Natural killer cell (primary cell): ENCODE measurements around the gene PROX1. TPM values are rescaled to one million over a fixed set of nuclear protein-coding genes. Genes with fewer than 3 reads are reported as not detected.

Experiments
- ATAC-seq, 3 donors: fragments of 150-1000 bp in 2 of 3; fragments of 200-7000 bp in 1 of 3; cut with Tn5 transposase; 1 replicate in 1 of 3; 2 replicates in 2 of 3; pipeline ENCODE4 v1.10.0; 2021; ENCODE audit warnings: mild to moderate bottlenecking in 2 of 3, moderate library complexity in 2 of 3
- DNase-seq, 2 donors: peaks; one replicate each; pipeline versions ENCODE4 v3.0.0 to v3.0.0-alpha.2; 2013 to 2021; ENCODE audit warnings: mixed read lengths in 1 of 2
- H3K27ac ChIP-seq: one replicate; pipeline ENCODE4 v1.5.1; 2013; ENCODE audit warnings: mild to moderate bottlenecking, low read length
- H3K27me3 ChIP-seq: one replicate; pipeline ENCODE4 v1.6.1; 2013; ENCODE audit warnings: low read length; ENCODE audit not compliant: control insufficient read depth, insufficient read depth
- H3K36me3 ChIP-seq: one replicate; pipeline ENCODE4 v1.6.1; 2013; ENCODE audit warnings: low read length; ENCODE audit not compliant: control insufficient read depth, insufficient read depth
- H3K4me1 ChIP-seq: one replicate; pipeline ENCODE4 v1.6.1; 2013; ENCODE audit warnings: low read length; ENCODE audit not compliant: control insufficient read depth, insufficient read depth
- H3K4me3 ChIP-seq: one replicate; pipeline ENCODE4 v1.5.1; 2013; ENCODE audit warnings: low read length
- H3K9me3 ChIP-seq: one replicate; pipeline ENCODE4 v1.6.1; 2013; ENCODE audit warnings: low read length; ENCODE audit not compliant: control insufficient read depth, insufficient read depth
- H3K27ac Mint-ChIP-seq, 2 donors: one replicate each; pipeline ENCODE4 v1.8.0; 2022; ENCODE audit warnings: mild to moderate bottlenecking in 2 of 2, mixed read lengths in 2 of 2, moderate library complexity in 1 of 2
- H3K27me3 Mint-ChIP-seq, 2 donors: one replicate each; pipeline ENCODE4 v1.8.0; 2022; ENCODE audit warnings: low read depth in 2 of 2, mixed read lengths in 2 of 2
- H3K36me3 Mint-ChIP-seq: one replicate; pipeline ENCODE4 v1.8.0; 2022; ENCODE audit warnings: mixed read lengths
- H3K4me1 Mint-ChIP-seq, 2 donors: one replicate each; pipeline ENCODE4 v1.8.0; 2022; ENCODE audit warnings: mixed read lengths in 2 of 2
- H3K4me3 Mint-ChIP-seq: one replicate; pipeline ENCODE4 v1.8.0; 2022; ENCODE audit warnings: mild to moderate bottlenecking, moderate library complexity, mixed read lengths
- H3K9me3 Mint-ChIP-seq, 2 donors: one replicate each; pipeline ENCODE4 v1.8.0; 2022; ENCODE audit warnings: mixed read lengths in 2 of 2
- CTCF ChIP-seq: fragments of 200-600 bp; IDR thresholded peaks from one replicate; pipeline ENCODE4 v1.8.0; 2022; ENCODE audit warnings: antibody characterized with exemption
- WGBS: methylation state at CpG from one replicate; pipeline ENCODE4 v1.1.7; 2013; ENCODE audit warnings: missing lambda C conversion rate; ENCODE audit not compliant: insufficient coverage; 5-methylcytosine and 5-hydroxymethylcytosine counted together
- intact Hi-C: fragments of 100-400 bp; cut with micrococcal nuclease; formaldehyde crosslinking; loops from one replicate; pipeline ENCODE4 v1.14.2; 2022
- total RNA-seq, 4 donors: library from RNA; stranded (reverse); fragments of 120-200 nt in 1 of 4; gene quantifications; one replicate each; pipeline versions ENCODE4 v1.2.3 to v1.2.4, GENCODE V29; 2013 to 2022

The PROX1 gene
- total RNA-seq, 3 donors from 2014 or later (not counting 1 experiment from before 2014, with no cell fraction given), result not detected

- H3K36me3 ChIP-seq, result no peaks in the 10 kb centered on the region
- peaks cover 7% of the 10 kb centered on the region for H3K9me3 ChIP-seq
- H3K27me3 Mint-ChIP-seq, result peaks cover 57 to 90% of the 10 kb centered on the region in 2 donors
- peaks cover 0 to 9% of the 10 kb centered on the region in 2 donors for H3K9me3 Mint-ChIP-seq
- WGBS, result 7% methylated on average over 20 of the region's 35 CpGs
- peaks cover 9% of the 10 kb centered on the region for H3K36me3 Mint-ChIP-seq
- TF ChIP-seq CTCF, result no peak
- ATAC-seq (no peak), DNase-seq (peak in 1 of 2 donors; percentile 17)
- intact Hi-C loops, result no loop called here
- peak overlapping the region; percentile 10 for H3K4me3 ChIP-seq
- H3K27ac Mint-ChIP-seq, result no peak overlapping the region
- H3K27ac ChIP-seq, result no peak overlapping the region
- H3K4me1 Mint-ChIP-seq, result peaks cover 16 to 29% of the 10 kb centered on the region in 2 donors
- peaks cover 74% of the 10 kb centered on the region for H3K27me3 ChIP-seq
- peak overlapping the region; percentile 88 for H3K4me3 Mint-ChIP-seq
- H3K4me1 ChIP-seq, result peaks cover 22% of the 10 kb centered on the region
Measured at GRCh38 chr1:213987422-213987926, 299 bp upstream of the PROX1 start.

GRCh38 chr1:213988507-213989001 is 781 bp downstream of the PROX1 start:
- Mint-ChIP-seq H3K36me3 (peaks cover 9% of the 10 kb centered on the region), H3K27ac (peak overlapping the region in 1 of 2 donors; percentile 27), H3K4me3 (peak overlapping the region; percentile 88), H3K4me1 (peaks cover 16 to 29% of the 10 kb centered on the region in 2 donors), H3K9me3 (peaks cover 0 to 9% of the 10 kb centered on the region in 2 donors), H3K27me3 (peaks cover 61 to 93% of the 10 kb centered on the region in 2 donors)
- DNase-seq (no peak), ATAC-seq (no peak)
- Histone ChIP-seq H3K9me3 (peaks cover 7% of the 10 kb centered on the region), H3K4me1 (peaks cover 22% of the 10 kb centered on the region), H3K36me3 (no peaks in the 10 kb centered on the region), H3K27me3 (peaks cover 68% of the 10 kb centered on the region), H3K4me3 (peak overlapping the region; percentile 14), H3K27ac (no peak overlapping the region)
- WGBS, result 7% methylated on average over 13 of the region's 17 CpGs
- intact Hi-C loops, result no loop called here
- TF ChIP-seq CTCF, result no peak

GRCh38 chr1:213989002-213989855 is 1.5 kb downstream of the PROX1 start:
- H3K36me3 ChIP-seq, result no peaks in the 10 kb centered on the region
- H3K4me3 ChIP-seq, result peak overlapping the region; percentile 14
- DNase-seq (no peak), ATAC-seq (no peak)
- H3K9me3 Mint-ChIP-seq, result peaks cover 0 to 9% of the 10 kb centered on the region in 2 donors
- peaks cover 16 to 29% of the 10 kb centered on the region in 2 donors for H3K4me1 Mint-ChIP-seq
- whole genome bisulfite sequencing, result 7% methylated on average over 39 of the region's 39 CpGs
- peaks cover 62% of the 10 kb centered on the region for H3K27me3 ChIP-seq
- peak overlapping the region; percentile 88 for H3K4me3 Mint-ChIP-seq
- peak overlapping the region in 1 of 2 donors; percentile 27 for H3K27ac Mint-ChIP-seq
- peaks cover 22% of the 10 kb centered on the region for H3K4me1 ChIP-seq
- no peak overlapping the region for H3K27ac ChIP-seq
- peaks cover 57 to 91% of the 10 kb centered on the region in 2 donors for H3K27me3 Mint-ChIP-seq
- intact Hi-C loops, result no loop called here
- no peak for TF ChIP-seq CTCF
- H3K9me3 ChIP-seq, result peaks cover 7% of the 10 kb centered on the region
- peaks cover 9% of the 10 kb centered on the region for H3K36me3 Mint-ChIP-seq
